ENCODE measurements around the gene ZCCHC10.

DNA sequence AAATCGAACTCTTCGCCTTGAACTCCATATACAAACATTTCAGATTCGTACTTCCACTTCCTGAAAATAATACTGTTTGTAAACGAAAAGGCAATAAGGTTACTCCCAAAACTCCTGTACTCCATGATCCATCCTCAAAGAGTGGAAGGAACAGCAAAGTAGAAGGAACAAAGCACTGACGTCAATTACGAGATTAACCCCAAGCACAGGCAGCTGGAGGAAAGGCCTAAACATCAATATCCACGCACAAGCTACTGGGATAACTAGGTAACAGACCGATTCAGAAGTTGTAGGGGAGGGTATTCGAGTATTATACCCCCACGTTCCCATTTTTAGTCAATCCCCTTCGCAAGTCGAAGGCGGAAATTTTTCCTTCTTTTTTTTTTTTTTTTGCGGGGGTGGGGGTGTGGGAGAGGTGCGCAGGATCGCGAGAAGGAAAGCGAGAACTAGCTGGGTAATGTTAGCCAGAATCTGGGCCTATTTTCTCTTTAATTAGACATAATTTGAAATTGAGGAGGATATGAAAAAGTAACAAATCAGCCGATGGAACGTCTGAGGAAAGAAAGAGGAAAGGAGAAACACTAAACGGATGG lies 63.8 kb downstream of the ZCCHC10 start:
- TF ChIP-seq EP300 (IDR thresholded peaks at IDR 0.05; ENCODE audit: low read length) (no peak), CHD1 (IDR thresholded peaks at IDR 0.05; ENCODE audit: low read length) (no peak), TAF15 (IDR thresholded peaks at IDR 0.05; ENCODE audit: low read depth, low read length) (no peak), CHD4 (IDR thresholded peaks at IDR 0.05; ENCODE audit: insufficient read depth, insufficient replicate concordance, low read depth, low read length, poor library complexity, severe bottlenecking) (no peak), ZNF274 (IDR thresholded peaks at IDR 0.05; ENCODE audit: borderline replicate concordance, low read depth, low read length) (no peak)
- TF ChIP-seq, protein P1, sequence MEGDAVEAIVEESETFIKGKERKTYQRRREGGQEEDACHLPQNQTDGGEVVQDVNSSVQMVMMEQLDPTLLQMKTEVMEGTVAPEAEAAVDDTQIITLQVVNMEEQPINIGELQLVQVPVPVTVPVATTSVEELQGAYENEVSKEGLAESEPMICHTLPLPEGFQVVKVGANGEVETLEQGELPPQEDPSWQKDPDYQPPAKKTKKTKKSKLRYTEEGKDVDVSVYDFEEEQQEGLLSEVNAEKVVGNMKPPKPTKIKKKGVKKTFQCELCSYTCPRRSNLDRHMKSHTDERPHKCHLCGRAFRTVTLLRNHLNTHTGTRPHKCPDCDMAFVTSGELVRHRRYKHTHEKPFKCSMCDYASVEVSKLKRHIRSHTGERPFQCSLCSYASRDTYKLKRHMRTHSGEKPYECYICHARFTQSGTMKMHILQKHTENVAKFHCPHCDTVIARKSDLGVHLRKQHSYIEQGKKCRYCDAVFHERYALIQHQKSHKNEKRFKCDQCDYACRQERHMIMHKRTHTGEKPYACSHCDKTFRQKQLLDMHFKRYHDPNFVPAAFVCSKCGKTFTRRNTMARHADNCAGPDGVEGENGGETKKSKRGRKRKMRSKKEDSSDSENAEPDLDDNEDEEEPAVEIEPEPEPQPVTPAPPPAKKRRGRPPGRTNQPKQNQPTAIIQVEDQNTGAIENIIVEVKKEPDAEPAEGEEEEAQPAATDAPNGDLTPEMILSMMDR (IDR thresholded peaks at IDR 0.05 in 2 of 3, conservative IDR thresholded peaks at IDR 0.05 in 1 of 3; ENCODE audit: insufficient read depth in 2 of 3, low read depth in 1 of 3, low read length in 3 of 3): no peak
